ENCODE results near the gene MYO9A.
"Not testable (repeated sequence)": the region's sequence is repeated elsewhere in the genome, so short reads cannot be mapped to it uniquely, and the experiment has no call there.

Gene MYO9A

GRCh38 chr15:72021604-72022003, 96.3 kb downstream of the MYO9A start:
- TF ChIP-seq CTCF (IDR thresholded peaks at IDR 0.05; ENCODE audit: poor library complexity, severe bottlenecking) = no peak
- no peak for ATAC-seq (ENCODE audit: low read depth)
- Histone ChIP-seq H3K36me3 (ENCODE audit: low read depth) (peaks cover 42% of the 10 kb centered on the region), H3K4me1 (ENCODE audit: insufficient read depth, poor library complexity, severe bottlenecking) (no peaks in the 10 kb centered on the region), H3K4me3 (ENCODE audit: severe bottlenecking) (no peak overlapping the region), H3K27me3 (ENCODE audit: insufficient read depth, poor library complexity, severe bottlenecking) (no peaks in the 10 kb centered on the region), H3K27ac (ENCODE audit: poor library complexity, severe bottlenecking) (no peak overlapping the region), H3K9me3 (ENCODE audit: severe bottlenecking) (no peaks in the 10 kb centered on the region)
- no peak for DNase-seq (ENCODE audit: low spot score)

- Histone ChIP-seq H3K9me3 (ENCODE audit: severe bottlenecking) (no peaks in the 10 kb centered on the region), H3K4me3 (ENCODE audit: severe bottlenecking) (no peak overlapping the region), H3K4me1 (ENCODE audit: insufficient read depth, poor library complexity, severe bottlenecking) (no peaks in the 10 kb centered on the region), H3K27ac (ENCODE audit: poor library complexity, severe bottlenecking) (no peak overlapping the region), H3K36me3 (ENCODE audit: low read depth) (peaks cover 42% of the 10 kb centered on the region), H3K27me3 (ENCODE audit: insufficient read depth, poor library complexity, severe bottlenecking) (no peaks in the 10 kb centered on the region)
- no peak for DNase-seq (ENCODE audit: low spot score)
- TF ChIP-seq CTCF (IDR thresholded peaks at IDR 0.05; ENCODE audit: poor library complexity, severe bottlenecking) = no peak
- ATAC-seq (ENCODE audit: low read depth) = no peak
These were observed 97.2 kb downstream of the MYO9A start for GRCh38 chr15:72020799-72021198.

GRCh38 chr15:72014555-72014954, 103.4 kb downstream of the MYO9A start:
- H3K36me3 ChIP-seq (ENCODE audit: low read depth) = peaks cover 22% of the 10 kb centered on the region
- not testable (repeated sequence) for H3K27me3 ChIP-seq (ENCODE audit: insufficient read depth, poor library complexity, severe bottlenecking); ATAC-seq (ENCODE audit: low read depth); H3K27ac ChIP-seq (ENCODE audit: poor library complexity, severe bottlenecking); H3K4me1 ChIP-seq (ENCODE audit: insufficient read depth, poor library complexity, severe bottlenecking); DNase-seq (ENCODE audit: low spot score); H3K9me3 ChIP-seq (ENCODE audit: severe bottlenecking); H3K4me3 ChIP-seq (ENCODE audit: severe bottlenecking)

GRCh38 chr15:72013703-72014102, 104.2 kb downstream of the MYO9A start:
- Histone ChIP-seq H3K36me3 (ENCODE audit: low read depth) (peaks cover 21% of the 10 kb centered on the region), H3K4me3 (ENCODE audit: severe bottlenecking) (no peak overlapping the region), H3K27me3 (ENCODE audit: insufficient read depth, poor library complexity, severe bottlenecking) (no peaks in the 10 kb centered on the region), H3K27ac (ENCODE audit: poor library complexity, severe bottlenecking) (no peak overlapping the region), H3K9me3 (ENCODE audit: severe bottlenecking) (no peaks in the 10 kb centered on the region), H3K4me1 (ENCODE audit: insufficient read depth, poor library complexity, severe bottlenecking) (no peaks in the 10 kb centered on the region)
- ATAC-seq (ENCODE audit: low read depth) = no peak
- TF ChIP-seq CTCF (IDR thresholded peaks at IDR 0.05; ENCODE audit: poor library complexity, severe bottlenecking) = no peak
- no peak for DNase-seq (ENCODE audit: low spot score)

- ATAC-seq (ENCODE audit: low read depth) (no peak), DNase-seq (ENCODE audit: low spot score) (no peak)
- TF ChIP-seq CTCF (IDR thresholded peaks at IDR 0.05; ENCODE audit: poor library complexity, severe bottlenecking) = no peak
- Histone ChIP-seq H3K4me1 (ENCODE audit: insufficient read depth, poor library complexity, severe bottlenecking) (no peaks in the 10 kb centered on the region), H3K36me3 (ENCODE audit: low read depth) (peaks cover 28% of the 10 kb centered on the region), H3K9me3 (ENCODE audit: severe bottlenecking) (no peaks in the 10 kb centered on the region), H3K27ac (ENCODE audit: poor library complexity, severe bottlenecking) (no peak overlapping the region), H3K4me3 (ENCODE audit: severe bottlenecking) (no peak overlapping the region), H3K27me3 (ENCODE audit: insufficient read depth, poor library complexity, severe bottlenecking) (no peaks in the 10 kb centered on the region)
These were observed 106.5 kb downstream of the MYO9A start for GRCh38 chr15:72011302-72011942.
